Esophagus muscularis mucosa (tissue), 4 donors: ENCODE results near the gene NOL11. TPM values are rescaled to one million over a fixed set of nuclear protein-coding genes. Genes with fewer than 3 reads are reported as not detected.

Experiments used
- DNase-seq: peaks from one replicate; pipeline ENCODE4 v3.0.0-alpha.2; 2017; ENCODE audit errors: extremely low spot score
- H3K27ac ChIP-seq, 4 donors: fragments of 200-600 bp; sonication (generic); replicated peaks in 1 of 4; 1 replicate in 3 of 4; 2 replicates in 1 of 4; pipeline ENCODE4 v1.5.1; 2016 to 2019; ENCODE audit warnings: mild to moderate bottlenecking in 1 of 4
- H3K27me3 ChIP-seq, 4 donors: fragments of 200-600 bp; sonication (generic); one replicate each; pipeline versions ENCODE4 v1.5.1 to v1.6.0; 2016 to 2019
- H3K36me3 ChIP-seq, 4 donors: fragments of 200-600 bp; sonication (generic); one replicate each; pipeline ENCODE4 v1.5.1; 2016 to 2019
- H3K4me1 ChIP-seq, 4 donors: fragments of 200-600 bp; sonication (generic); one replicate each; pipeline ENCODE4 v1.5.1; 2016 to 2019
- H3K4me3 ChIP-seq, 4 donors: fragments of 200-600 bp; sonication (generic); 1 replicate in 2 of 4; 2 replicates in 2 of 4; pipeline ENCODE4 v1.5.1; 2016 to 2019; ENCODE audit warnings: mild to moderate bottlenecking in 4 of 4, moderate library complexity in 1 of 4
- H3K9me3 ChIP-seq, 4 donors: fragments of 200-600 bp; sonication (generic); 1 replicate in 3 of 4; 2 replicates in 1 of 4; pipeline ENCODE4 v1.5.1; 2016 to 2019
- EP300 ChIP-seq: sonication (generic); formaldehyde crosslinking; IDR thresholded peaks from one replicate; pipeline ENCODE4 v1.6.1; 2017; ENCODE audit warnings: antibody characterized with exemption
- POLR2A ChIP-seq: fragments of 450-650 bp; IDR thresholded peaks from one replicate; pipeline ENCODE4 v1.6.1; 2017; ENCODE audit warnings: antibody characterized with exemption, moderate library complexity, mild to moderate bottlenecking, low read depth
- POLR2AphosphoS5 ChIP-seq, 2 donors: sonication (generic); formaldehyde crosslinking; IDR thresholded peaks; one replicate each; pipeline ENCODE4 v1.6.1; 2017; ENCODE audit warnings: antibody characterized with exemption in 2 of 2
- WGBS: methylation state at CpG from one replicate; pipeline ENCODE4 v1.1.5; 2018; 5-methylcytosine and 5-hydroxymethylcytosine counted together
- intact Hi-C: fragments of 100-400 bp; cut with DNase I; formaldehyde crosslinking; loops from one replicate; pipeline ENCODE4 v1.15.1; 2023
- total RNA-seq, 4 donors: library from RNA; depleted of rRNA; stranded (reverse); fragments of >200 nt; gene quantifications; one replicate each; pipeline versions ENCODE4 v1.1.0 to v1.2.1, GENCODE V29; 2016
- TF ChIP-seq, protein P1 (sequence below), 3 experiments: fragments of 200-600 bp in 2 of 3; fragments of 450-650 bp in 1 of 3; sonication (generic) in 2 of 3; IDR thresholded peaks; one replicate each; pipeline ENCODE4 v1.5.1; 2017 to 2019; ENCODE audit warnings: antibody characterized with exemption in 3 of 3, mild to moderate bottlenecking in 2 of 3, moderate library complexity in 1 of 3

Gene NOL11
- total RNA-seq, 4 donors from 2014 or later, result 16.0 to 23.3 (median 21.3) TPM

DNA sequence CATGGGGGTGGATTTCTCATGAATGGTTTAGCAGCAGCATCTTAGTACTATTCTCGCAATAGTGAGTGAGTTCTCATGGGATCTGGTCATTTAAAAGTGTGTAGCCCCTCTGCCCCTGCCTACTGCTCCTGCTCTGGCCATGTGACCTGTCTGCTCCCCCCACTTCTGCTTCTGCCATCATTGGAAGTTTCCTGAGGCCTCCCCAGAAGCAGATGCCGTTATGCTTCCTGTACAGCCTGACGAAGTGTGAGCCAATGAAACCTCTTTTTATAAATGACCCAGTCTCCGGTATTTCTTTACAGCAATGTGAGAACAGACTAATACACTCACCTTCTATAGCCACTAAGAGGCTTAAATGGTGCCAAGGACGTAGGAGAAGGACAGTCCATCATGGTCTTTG lies 51.5 kb downstream of the NOL11 start:
- Histone ChIP-seq H3K4me3 (no peak overlapping the region), H3K27me3 (no peaks in the 10 kb centered on the region), H3K36me3 (no peaks in the 10 kb centered on the region), H3K9me3 (no peaks in the 10 kb centered on the region), H3K27ac (no peak overlapping the region), H3K4me1 (no peaks in the 10 kb centered on the region)
- TF ChIP-seq POLR2A, result no peak
- TF ChIP-seq, protein P1, sequence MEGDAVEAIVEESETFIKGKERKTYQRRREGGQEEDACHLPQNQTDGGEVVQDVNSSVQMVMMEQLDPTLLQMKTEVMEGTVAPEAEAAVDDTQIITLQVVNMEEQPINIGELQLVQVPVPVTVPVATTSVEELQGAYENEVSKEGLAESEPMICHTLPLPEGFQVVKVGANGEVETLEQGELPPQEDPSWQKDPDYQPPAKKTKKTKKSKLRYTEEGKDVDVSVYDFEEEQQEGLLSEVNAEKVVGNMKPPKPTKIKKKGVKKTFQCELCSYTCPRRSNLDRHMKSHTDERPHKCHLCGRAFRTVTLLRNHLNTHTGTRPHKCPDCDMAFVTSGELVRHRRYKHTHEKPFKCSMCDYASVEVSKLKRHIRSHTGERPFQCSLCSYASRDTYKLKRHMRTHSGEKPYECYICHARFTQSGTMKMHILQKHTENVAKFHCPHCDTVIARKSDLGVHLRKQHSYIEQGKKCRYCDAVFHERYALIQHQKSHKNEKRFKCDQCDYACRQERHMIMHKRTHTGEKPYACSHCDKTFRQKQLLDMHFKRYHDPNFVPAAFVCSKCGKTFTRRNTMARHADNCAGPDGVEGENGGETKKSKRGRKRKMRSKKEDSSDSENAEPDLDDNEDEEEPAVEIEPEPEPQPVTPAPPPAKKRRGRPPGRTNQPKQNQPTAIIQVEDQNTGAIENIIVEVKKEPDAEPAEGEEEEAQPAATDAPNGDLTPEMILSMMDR (IDR thresholded peaks at IDR 0.05), result no peak
- no peak for TF ChIP-seq POLR2AphosphoS5 (IDR thresholded peaks at IDR 0.05)
- TF ChIP-seq EP300, result no peak
- WGBS, result 66% methylated on average over 5 of the region's 5 CpGs
- no peak for DNase-seq
- intact Hi-C loops, result no loop called here

DNA sequence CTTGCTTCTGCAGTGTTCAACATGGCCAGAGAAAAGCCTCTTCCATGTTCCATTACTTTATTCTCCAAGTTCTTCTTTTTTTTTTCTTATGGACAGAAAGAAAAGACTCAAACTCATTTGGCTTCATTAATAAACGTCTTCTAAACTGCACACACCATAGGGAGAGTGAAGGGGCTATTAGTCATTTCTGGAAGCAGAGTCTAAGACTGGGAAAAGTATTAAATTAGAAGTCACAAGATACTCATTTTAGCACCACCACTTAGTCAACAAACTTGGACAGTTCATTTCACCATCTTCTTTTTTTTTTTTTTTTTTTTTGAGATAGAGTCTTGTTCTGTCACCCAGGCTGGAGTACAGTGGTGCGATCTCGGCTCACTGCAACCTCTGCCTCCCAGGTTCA lies 52.8 kb downstream of the NOL11 start:
- TF ChIP-seq POLR2A, result no peak
- Histone ChIP-seq H3K27me3 (no peaks in the 10 kb centered on the region), H3K4me3 (no peak overlapping the region), H3K36me3 (no peaks in the 10 kb centered on the region), H3K9me3 (no peaks in the 10 kb centered on the region), H3K27ac (no peak overlapping the region), H3K4me1 (no peaks in the 10 kb centered on the region)
- DNase-seq, result no peak
- 79% methylated on average over 3 of the region's 3 CpGs for WGBS
- intact Hi-C loops, result no loop called here

DNA sequence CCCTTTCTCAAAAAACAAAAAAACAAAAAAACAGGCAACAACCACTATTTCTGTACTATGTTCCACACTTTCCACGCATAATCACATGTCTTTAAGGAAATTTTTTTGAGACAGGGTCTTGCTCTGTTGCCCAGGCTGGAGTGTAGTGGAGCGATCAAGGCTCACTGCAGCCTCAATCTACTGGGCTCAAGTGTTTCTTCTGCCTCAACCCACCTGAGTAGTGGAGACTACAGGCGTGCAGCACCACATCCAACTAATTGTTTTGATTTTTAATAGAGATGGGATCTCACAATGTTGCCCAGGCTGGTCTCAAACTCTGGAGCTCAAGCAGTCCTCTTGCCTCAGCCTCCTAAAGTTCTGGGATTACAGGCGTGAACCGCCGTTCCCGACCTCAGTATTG lies 54.9 kb downstream of the NOL11 start:
- Histone ChIP-seq H3K4me3 (no peak overlapping the region), H3K4me1 (no peaks in the 10 kb centered on the region), H3K27ac (no peak overlapping the region), H3K36me3 (no peaks in the 10 kb centered on the region), H3K9me3 (no peaks in the 10 kb centered on the region), H3K27me3 (no peaks in the 10 kb centered on the region)
- intact Hi-C loops, result no loop called here
- WGBS, result 93% methylated on average over 7 of the region's 7 CpGs
- DNase-seq, result no peak
- TF ChIP-seq POLR2A (no peak), POLR2AphosphoS5 (IDR thresholded peaks at IDR 0.05) (no peak), EP300 (no peak)
- TF ChIP-seq, protein P1 (IDR thresholded peaks at IDR 0.05), result no peak

DNA sequence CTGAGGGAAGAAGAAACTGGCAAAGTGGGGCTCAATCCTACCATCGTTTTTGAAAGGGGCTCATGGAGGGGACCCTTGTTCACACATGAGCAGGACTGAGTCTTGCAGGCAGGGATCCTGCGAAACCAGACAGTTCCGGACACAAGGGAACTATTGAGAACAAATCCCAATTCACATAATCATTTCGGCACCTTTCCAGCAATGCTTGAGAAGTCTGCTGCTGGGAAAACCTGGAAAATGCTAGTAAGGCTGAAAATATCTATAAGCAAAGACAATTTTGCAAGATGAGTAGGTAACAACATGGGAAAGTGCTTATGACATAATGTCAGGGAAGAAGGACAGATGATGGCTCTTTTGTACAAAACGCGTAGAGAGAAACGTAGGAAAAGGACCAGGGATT lies 55.5 kb downstream of the NOL11 start:
- DNase-seq, result no peak
- no peak overlapping the region for H3K27ac ChIP-seq
- no peaks in the 10 kb centered on the region for H3K9me3 ChIP-seq
- H3K4me3 ChIP-seq, result no peak overlapping the region
- no peaks in the 10 kb centered on the region for H3K4me1 ChIP-seq
- 78% methylated on average over 7 of the region's 7 CpGs for WGBS
- intact Hi-C loops, result no loop called here
- H3K27me3 ChIP-seq, result no peaks in the 10 kb centered on the region
- TF ChIP-seq, protein P1 (IDR thresholded peaks at IDR 0.05), result no peak
- no peak for TF ChIP-seq EP300
- no peak for TF ChIP-seq POLR2A
- no peak for TF ChIP-seq POLR2AphosphoS5 (IDR thresholded peaks at IDR 0.05)
- H3K36me3 ChIP-seq, result no peaks in the 10 kb centered on the region

DNA sequence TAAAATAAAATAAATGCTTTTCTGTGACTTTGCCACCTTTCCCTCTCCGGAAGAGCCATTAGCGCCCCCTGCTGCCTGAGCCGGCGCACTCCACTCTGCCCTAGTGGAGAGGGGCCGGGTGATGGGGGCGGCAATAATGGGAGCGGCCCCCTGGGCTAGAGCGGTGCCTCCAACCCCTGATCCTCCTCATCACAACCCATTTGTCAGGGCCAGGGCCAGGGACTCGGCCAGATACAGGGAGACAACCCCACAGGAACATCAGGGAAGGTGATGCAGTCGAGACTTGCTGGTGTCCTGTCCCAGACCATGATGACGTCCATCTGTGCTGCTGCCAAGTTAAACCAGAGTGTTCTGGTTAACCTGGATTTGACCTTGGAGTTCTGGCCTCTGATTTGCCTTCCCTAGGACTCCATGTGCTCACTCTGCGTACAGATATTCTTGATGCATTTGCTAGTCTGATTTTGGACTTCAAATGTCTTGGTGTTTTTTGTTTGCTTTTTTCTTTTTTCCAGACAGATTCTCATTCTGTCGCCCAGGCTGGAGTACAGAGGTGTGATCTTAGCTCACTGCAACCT lies 61.4 kb downstream of the NOL11 start:
- 14% methylated on average over 11 of the region's 13 CpGs for WGBS
- peak overlapping the region in 3 of 4 donors; percentile 12 to 57 (median 42) for H3K27ac ChIP-seq

More for the DNA sequence above, 61.4 kb downstream of the NOL11 start:
- DNase-seq, result no peak
- Histone ChIP-seq H3K36me3 (no peaks in the 10 kb centered on the region), H3K4me1 (peaks cover 0 to 10% (median 8%) of the 10 kb centered on the region in 4 donors), H3K4me3 (no peak overlapping the region), H3K27me3 (no peaks in the 10 kb centered on the region), H3K9me3 (no peaks in the 10 kb centered on the region)
- TF ChIP-seq EP300 (no peak), POLR2AphosphoS5 (IDR thresholded peaks at IDR 0.05) (peak in 1 of 2 donors; percentile 49)
- TF ChIP-seq, protein P1 (IDR thresholded peaks at IDR 0.05), result peak; percentile 38 to 59 (median 38)
- intact Hi-C loops, result no loop called here
